Astrocyte (in vitro differentiated cells and primary cell): ENCODE data around the gene GET3. TPM values are rescaled to one million over a fixed set of nuclear protein-coding genes. Genes with fewer than 3 reads are reported as not detected.
A peak's percentile ranks its signal among the peaks of the same experiment; 100 is the strongest.

Source experiments
- DNase-seq: peaks from one replicate; pipeline ENCODE4 v3.0.0-alpha.2; 2010; ENCODE audit warnings: low read depth
- FAIRE-seq: peaks from 2 replicates; lab custom pipeline; 2011; peaks lifted over from hg19 to GRCh38; lab: Jason Lieb, UNC
- H2AFZ ChIP-seq: 2 replicates; pipeline ENCODE4 v1.6.0; 2012; ENCODE audit warnings: low read depth, low read length, inconsistent platforms
- H3K27ac ChIP-seq: 2 replicates; pipeline ENCODE4 v1.5.1; 2011; ENCODE audit warnings: low read depth, low read length, inconsistent platforms
- H3K27me3 ChIP-seq: 2 replicates; pipeline ENCODE4 v1.6.0; 2011; ENCODE audit warnings: low read length, inconsistent platforms; ENCODE audit not compliant: insufficient read depth
- H3K36me3 ChIP-seq: 2 replicates; pipeline ENCODE4 v1.5.1; 2011; ENCODE audit warnings: low read length, inconsistent platforms; ENCODE audit not compliant: insufficient read depth
- H3K4me1 ChIP-seq: 2 replicates; pipeline ENCODE4 v1.5.1; 2011; ENCODE audit warnings: low read length, inconsistent platforms; ENCODE audit not compliant: insufficient read depth
- H3K4me2 ChIP-seq: 2 replicates; pipeline ENCODE4 v1.6.0; 2012; ENCODE audit warnings: low read length, inconsistent platforms
- H3K4me3 ChIP-seq: 2 replicates; pipeline ENCODE4 v1.5.1; 2011; ENCODE audit warnings: low read depth, mild to moderate bottlenecking, low read length, inconsistent platforms; ENCODE audit not compliant: insufficient read depth
- H3K79me2 ChIP-seq: 2 replicates; pipeline ENCODE4 v1.6.0; 2012; ENCODE audit warnings: mild to moderate bottlenecking, low read length, inconsistent platforms; ENCODE audit not compliant: insufficient read depth
- H3K9ac ChIP-seq: 2 replicates; pipeline ENCODE4 v1.6.0; 2012; ENCODE audit warnings: mild to moderate bottlenecking, low read length, inconsistent platforms
- H3K9me3 ChIP-seq: 2 replicates; pipeline ENCODE4 v1.5.1; 2012; ENCODE audit warnings: low read depth, mild to moderate bottlenecking, low read length, inconsistent platforms; ENCODE audit not compliant: insufficient read depth
- H4K20me1 ChIP-seq: 2 replicates; pipeline ENCODE4 v1.6.0; 2012; ENCODE audit warnings: low read length, inconsistent platforms; ENCODE audit not compliant: insufficient read depth
- H3K27ac Mint-ChIP-seq: one replicate; pipeline ENCODE4 v1.8.0; 2021; ENCODE audit warnings: mild to moderate bottlenecking, mixed read lengths; ENCODE audit not compliant: unreplicated experiment
- H3K27me3 Mint-ChIP-seq: one replicate; pipeline ENCODE4 v1.8.0; 2021; ENCODE audit warnings: low read depth, mixed read lengths; ENCODE audit not compliant: unreplicated experiment
- H3K36me3 Mint-ChIP-seq: one replicate; pipeline ENCODE4 v1.8.0; 2021; ENCODE audit warnings: low read depth, mixed read lengths; ENCODE audit not compliant: unreplicated experiment
- H3K4me1 Mint-ChIP-seq: one replicate; pipeline ENCODE4 v1.8.0; 2021; ENCODE audit warnings: low read depth, mixed read lengths; ENCODE audit not compliant: unreplicated experiment
- H3K4me3 Mint-ChIP-seq: one replicate; pipeline ENCODE4 v1.8.0; 2021; ENCODE audit warnings: mild to moderate bottlenecking, moderate library complexity, mixed read lengths; ENCODE audit not compliant: unreplicated experiment
- H3K9me3 Mint-ChIP-seq: one replicate; pipeline ENCODE4 v1.8.0; 2021; ENCODE audit warnings: mild to moderate bottlenecking, mixed read lengths; ENCODE audit not compliant: unreplicated experiment
- EZH2 ChIP-seq: IDR thresholded peaks from 2 replicates; pipeline ENCODE4 v1.6.1; 2012; ENCODE audit warnings: mild to moderate bottlenecking, low read length, inconsistent platforms; ENCODE audit not compliant: insufficient read depth
- total RNA-seq: library from RNA; stranded (reverse); gene quantifications from 2 replicates; pipeline ENCODE4 v1.2.1, GENCODE V29; 2021
- TF ChIP-seq, protein P1 (sequence below): IDR thresholded peaks from 2 replicates; pipeline ENCODE4 v1.5.1; 2011; ENCODE audit warnings: low read depth, mild to moderate bottlenecking, inconsistent platforms, low read length, moderate library complexity; ENCODE audit not compliant: insufficient read depth

Gene GET3
- total RNA-seq, 1 donor from 2014 or later: 66.8 TPM

DNA sequence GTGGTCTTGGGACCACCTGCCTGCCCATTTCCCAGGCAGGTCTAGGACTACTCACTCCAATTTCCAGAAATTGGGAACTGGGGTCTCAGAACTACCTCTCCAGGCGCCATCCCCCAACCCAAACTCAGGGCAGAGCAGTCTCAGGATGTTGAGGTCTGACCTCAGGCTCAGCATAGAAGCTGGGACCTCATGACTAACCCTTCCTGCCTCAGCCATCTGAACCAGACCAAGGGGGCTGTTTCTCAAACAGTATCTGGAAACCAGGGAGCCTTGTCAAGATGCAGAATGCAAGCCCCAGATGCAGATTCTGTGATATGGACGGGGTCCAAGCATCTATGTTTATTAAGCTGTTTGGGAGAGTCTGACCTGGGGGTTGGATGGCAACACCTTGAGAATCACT lies 42.2 kb upstream of the GET3 start:
- no peak for TF ChIP-seq EZH2
- TF ChIP-seq, protein P1, sequence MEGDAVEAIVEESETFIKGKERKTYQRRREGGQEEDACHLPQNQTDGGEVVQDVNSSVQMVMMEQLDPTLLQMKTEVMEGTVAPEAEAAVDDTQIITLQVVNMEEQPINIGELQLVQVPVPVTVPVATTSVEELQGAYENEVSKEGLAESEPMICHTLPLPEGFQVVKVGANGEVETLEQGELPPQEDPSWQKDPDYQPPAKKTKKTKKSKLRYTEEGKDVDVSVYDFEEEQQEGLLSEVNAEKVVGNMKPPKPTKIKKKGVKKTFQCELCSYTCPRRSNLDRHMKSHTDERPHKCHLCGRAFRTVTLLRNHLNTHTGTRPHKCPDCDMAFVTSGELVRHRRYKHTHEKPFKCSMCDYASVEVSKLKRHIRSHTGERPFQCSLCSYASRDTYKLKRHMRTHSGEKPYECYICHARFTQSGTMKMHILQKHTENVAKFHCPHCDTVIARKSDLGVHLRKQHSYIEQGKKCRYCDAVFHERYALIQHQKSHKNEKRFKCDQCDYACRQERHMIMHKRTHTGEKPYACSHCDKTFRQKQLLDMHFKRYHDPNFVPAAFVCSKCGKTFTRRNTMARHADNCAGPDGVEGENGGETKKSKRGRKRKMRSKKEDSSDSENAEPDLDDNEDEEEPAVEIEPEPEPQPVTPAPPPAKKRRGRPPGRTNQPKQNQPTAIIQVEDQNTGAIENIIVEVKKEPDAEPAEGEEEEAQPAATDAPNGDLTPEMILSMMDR: no peak
- Mint-ChIP-seq H3K27ac (no peak overlapping the region), H3K4me1 (peaks cover 5% of the 10 kb centered on the region), H3K4me3 (peak overlapping the region; percentile 84), H3K9me3 (no peaks in the 10 kb centered on the region), H3K36me3 (peaks cover 6% of the 10 kb centered on the region), H3K27me3 (no peaks in the 10 kb centered on the region)
- Histone ChIP-seq H3K36me3 (peaks cover 11% of the 10 kb centered on the region), H3K9ac (no peak overlapping the region), H3K79me2 (no peaks in the 10 kb centered on the region), H3K9me3 (no peaks in the 10 kb centered on the region), H3K4me2 (peak overlapping the region; percentile 88), H4K20me1 (no peaks in the 10 kb centered on the region), H3K27me3 (no peaks in the 10 kb centered on the region), H3K4me3 (no peak overlapping the region), H3K27ac (no peak overlapping the region), H2AFZ (no peak overlapping the region), H3K4me1 (peaks cover 15% of the 10 kb centered on the region)
- DNase-seq: no peak
- FAIRE-seq: no peak

DNA sequence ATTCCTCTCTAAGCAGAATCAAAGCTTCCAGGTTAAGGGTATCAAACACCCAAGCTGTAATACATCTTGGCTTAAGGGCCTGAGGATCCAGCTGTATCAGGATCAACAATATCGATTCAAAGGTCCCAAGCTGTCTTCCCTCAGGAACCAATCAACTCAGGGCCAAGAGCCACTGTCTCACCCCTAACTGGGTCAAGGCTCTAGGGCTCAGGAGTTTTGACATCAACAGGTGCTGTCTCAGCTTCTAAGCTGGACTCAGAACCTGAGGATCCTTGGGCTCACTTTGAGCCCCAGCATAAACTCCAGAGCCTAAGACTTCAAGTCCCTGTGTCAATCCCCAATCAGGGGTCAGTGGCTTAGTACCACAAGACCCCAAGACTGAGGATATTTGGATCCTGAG lies 41.8 kb upstream of the GET3 start:
- TF ChIP-seq EZH2: no peak
- TF ChIP-seq, protein P1: no peak
- no peaks in the 10 kb centered on the region for H3K9me3 ChIP-seq
- peaks cover 6% of the 10 kb centered on the region for H3K36me3 Mint-ChIP-seq
- H3K79me2 ChIP-seq: no peaks in the 10 kb centered on the region
- H3K4me1 Mint-ChIP-seq: peaks cover 5% of the 10 kb centered on the region
- no peaks in the 10 kb centered on the region for H4K20me1 ChIP-seq
- peak overlapping the region; percentile 86 for H3K9ac ChIP-seq
- peaks cover 13% of the 10 kb centered on the region for H3K36me3 ChIP-seq
- no peak overlapping the region for H2AFZ ChIP-seq
- no peaks in the 10 kb centered on the region for H3K9me3 Mint-ChIP-seq
- peak overlapping the region; percentile 86 for H3K4me3 ChIP-seq
- H3K27me3 Mint-ChIP-seq: no peaks in the 10 kb centered on the region
- H3K27ac ChIP-seq: no peak overlapping the region
- DNase-seq (no peak), FAIRE-seq (no peak)
- no peaks in the 10 kb centered on the region for H3K27me3 ChIP-seq
- H3K4me2 ChIP-seq: peak overlapping the region; percentile 88
- peaks cover 15% of the 10 kb centered on the region for H3K4me1 ChIP-seq
- no peak overlapping the region for H3K27ac Mint-ChIP-seq
- peak overlapping the region; percentile 84 for H3K4me3 Mint-ChIP-seq

DNA sequence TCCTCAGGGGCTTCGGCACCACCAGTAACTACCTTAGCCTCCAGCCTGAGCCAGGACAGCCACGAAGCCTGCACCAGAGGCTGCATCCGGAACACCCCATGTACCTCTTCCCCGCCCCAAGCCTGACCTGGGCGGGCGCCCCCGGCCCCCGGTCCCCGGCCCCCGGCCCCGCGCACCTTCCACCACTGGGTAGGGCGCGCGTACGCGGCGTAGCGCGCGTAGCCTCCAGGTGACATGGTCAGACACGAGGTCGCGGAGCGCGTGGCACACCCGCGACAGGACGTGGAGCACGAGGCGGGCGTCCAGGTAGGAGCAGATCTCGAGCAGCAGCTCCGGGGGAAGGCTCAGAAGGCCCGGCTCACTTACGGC lies 41.3 kb upstream of the GET3 start:
- peaks cover 5% of the 10 kb centered on the region for H3K4me1 Mint-ChIP-seq
- Histone ChIP-seq H3K27ac (peak overlapping the region; percentile 22), H2AFZ (peak overlapping the region; percentile 91), H4K20me1 (no peaks in the 10 kb centered on the region), H3K9ac (peak overlapping the region; percentile 86), H3K4me1 (peaks cover 15% of the 10 kb centered on the region), H3K9me3 (no peaks in the 10 kb centered on the region), H3K4me3 (peak overlapping the region; percentile 86), H3K27me3 (no peaks in the 10 kb centered on the region), H3K36me3 (peaks cover 13% of the 10 kb centered on the region), H3K79me2 (peaks cover 2% of the 10 kb centered on the region), H3K4me2 (peak overlapping the region; percentile 88)
- no peaks in the 10 kb centered on the region for H3K9me3 Mint-ChIP-seq
- no peaks in the 10 kb centered on the region for H3K27me3 Mint-ChIP-seq
- peaks cover 6% of the 10 kb centered on the region for H3K36me3 Mint-ChIP-seq
- peak overlapping the region; percentile 90 for H3K27ac Mint-ChIP-seq
- H3K4me3 Mint-ChIP-seq: peak overlapping the region; percentile 87
- FAIRE-seq (no peak), DNase-seq (no peak)
- TF ChIP-seq, protein P1: no peak
- TF ChIP-seq EZH2: no peak
